ENCODE results near the gene RPS6KA2.

RPS6KA2 gene

GRCh38 chr6:166657531-166657930, 30.5 kb upstream of the RPS6KA2 start:
- peaks cover 0 to 30% (median 28%) of the 10 kb centered on the region in 4 experiments for H3K4me1 ChIP-seq (ENCODE audit: control extremely low read depth in 1 of 4, control insufficient read depth in 4 of 4, insufficient read depth in 4 of 4, low read length in 3 of 4)
- peak overlapping the region in 5 of 7 experiments; percentile 30 to 71 (median 58) for H3K4me3 ChIP-seq (ENCODE audit: control insufficient read depth in 1 of 7, extremely low read depth in 1 of 7, insufficient read depth in 4 of 7, low read depth in 2 of 7, low read length in 6 of 7)
- peaks cover 0 to 36% (median 20%) of the 10 kb centered on the region in 5 experiments for H3K27me3 ChIP-seq (replicated peaks in 2 of 5; ENCODE audit: control insufficient read depth in 4 of 5, insufficient read depth in 5 of 5, low read length in 4 of 5)
- CTCF ChIA-PET: interaction anchor here (0.6 to 0.9 kb wide), 2 partner anchors 85 to 332 kb away, joined by 3 to 7 read pairs; no protein-coding TSS in a partner anchor
- POLR2A ChIA-PET: interaction anchor here (0.9 kb wide), 1 partner anchor 8 kb away, joined by 4 read pairs; no protein-coding TSS in a partner anchor
- H3K36me3 ChIP-seq (ENCODE audit: control insufficient read depth in 4 of 4, insufficient read depth in 4 of 4, low read length in 3 of 4): no peaks in the 10 kb centered on the region
- peaks cover 0 to under 1% (median 0%) of the 10 kb centered on the region in 5 experiments for H3K9me3 ChIP-seq (ENCODE audit: control extremely low read depth in 1 of 5, control insufficient read depth in 4 of 5, insufficient read depth in 2 of 5, low read depth in 1 of 5, low read length in 4 of 5)
- peak in 2 of 3 donors; percentile 75 to 80 for DNase-seq
- 4% methylated on average over 8 of the region's 9 CpGs for WGBS (ENCODE audit: insufficient coverage)
- H3K27ac ChIP-seq (ENCODE audit: insufficient read depth in 1 of 2, low read depth in 1 of 2, low read length in 2 of 2, poor library complexity in 1 of 2, severe bottlenecking in 2 of 2): no peak overlapping the region

GRCh38 chr6:166656230-166657151, 29.4 kb upstream of the RPS6KA2 start:
- Histone ChIP-seq H3K27me3 (replicated peaks in 2 of 5; ENCODE audit: control insufficient read depth in 4 of 5, insufficient read depth in 5 of 5, low read length in 4 of 5) (peaks cover 0 to 39% (median 20%) of the 10 kb centered on the region in 5 experiments), H3K36me3 (ENCODE audit: control insufficient read depth in 4 of 4, insufficient read depth in 4 of 4, low read length in 3 of 4) (no peaks in the 10 kb centered on the region), H3K27ac (ENCODE audit: insufficient read depth in 1 of 2, low read depth in 1 of 2, low read length in 2 of 2, poor library complexity in 1 of 2, severe bottlenecking in 2 of 2) (no peak overlapping the region), H3K4me1 (ENCODE audit: control extremely low read depth in 1 of 4, control insufficient read depth in 4 of 4, insufficient read depth in 4 of 4, low read length in 3 of 4) (peaks cover 0 to 30% (median 28%) of the 10 kb centered on the region in 4 experiments), H3K9me3 (ENCODE audit: control extremely low read depth in 1 of 5, control insufficient read depth in 4 of 5, insufficient read depth in 2 of 5, low read depth in 1 of 5, low read length in 4 of 5) (no peaks in the 10 kb centered on the region), H3K4me3 (ENCODE audit: control insufficient read depth in 1 of 7, extremely low read depth in 1 of 7, insufficient read depth in 4 of 7, low read depth in 2 of 7, low read length in 6 of 7) (peak overlapping the region in 4 of 7 experiments; percentile 30 to 71 (median 50))
- ChIA-PET CTCF (interaction anchor here (0.9 to 1.3 kb wide), 2 partner anchors 11 to 333 kb away, joined by 3 read pairs; no protein-coding TSS in a partner anchor), POLR2A (interaction anchor here (0.9 kb wide), 1 partner anchor 9 kb away, joined by 4 read pairs; no protein-coding TSS in a partner anchor)
- DNase-seq: peak in 2 of 3 donors; percentile 51 to 67
- WGBS (ENCODE audit: insufficient coverage): 35% methylated on average over 26 of the region's 34 CpGs

- Histone ChIP-seq H3K27ac (ENCODE audit: insufficient read depth in 1 of 2, low read depth in 1 of 2, low read length in 2 of 2, poor library complexity in 1 of 2, severe bottlenecking in 2 of 2) (no peak overlapping the region), H3K4me1 (ENCODE audit: control extremely low read depth in 1 of 4, control insufficient read depth in 4 of 4, insufficient read depth in 4 of 4, low read length in 3 of 4) (peaks cover 0 to 30% (median 28%) of the 10 kb centered on the region in 4 experiments), H3K9me3 (ENCODE audit: control extremely low read depth in 1 of 5, control insufficient read depth in 4 of 5, insufficient read depth in 2 of 5, low read depth in 1 of 5, low read length in 4 of 5) (no peaks in the 10 kb centered on the region), H3K36me3 (ENCODE audit: control insufficient read depth in 4 of 4, insufficient read depth in 4 of 4, low read length in 3 of 4) (no peaks in the 10 kb centered on the region), H3K4me3 (ENCODE audit: control insufficient read depth in 1 of 7, extremely low read depth in 1 of 7, insufficient read depth in 4 of 7, low read depth in 2 of 7, low read length in 6 of 7) (no peak overlapping the region), H3K27me3 (replicated peaks in 2 of 5; ENCODE audit: control insufficient read depth in 4 of 5, insufficient read depth in 5 of 5, low read length in 4 of 5) (peaks cover 0 to 41% (median 20%) of the 10 kb centered on the region in 5 experiments)
- WGBS (ENCODE audit: insufficient coverage): 90% methylated on average over 11 of the region's 15 CpGs
- DNase-seq: no peak
- ChIA-PET CTCF (interaction anchor here (0.9 to 1.3 kb wide), 3 partner anchors 10 to 221 kb away, joined by 3 read pairs; no protein-coding TSS in a partner anchor), POLR2A (no interaction called here)
Measured at GRCh38 chr6:166655713-166656229, 28.7 kb upstream of the RPS6KA2 start.

GRCh38 chr6:166655251-166655650, 28.2 kb upstream of the RPS6KA2 start:
- ChIA-PET CTCF (interaction anchor here (0.9 to 1.2 kb wide), 3 partner anchors 17 to 221 kb away, joined by 3 read pairs; no protein-coding TSS in a partner anchor), POLR2A (no interaction called here)
- DNase-seq: no peak
- Histone ChIP-seq H3K4me3 (ENCODE audit: control insufficient read depth in 1 of 7, extremely low read depth in 1 of 7, insufficient read depth in 4 of 7, low read depth in 2 of 7, low read length in 6 of 7) (no peak overlapping the region), H3K27me3 (replicated peaks in 2 of 5; ENCODE audit: control insufficient read depth in 4 of 5, insufficient read depth in 5 of 5, low read length in 4 of 5) (peaks cover 0 to 38% (median 20%) of the 10 kb centered on the region in 5 experiments), H3K9me3 (ENCODE audit: control extremely low read depth in 1 of 5, control insufficient read depth in 4 of 5, insufficient read depth in 2 of 5, low read depth in 1 of 5, low read length in 4 of 5) (no peaks in the 10 kb centered on the region), H3K4me1 (ENCODE audit: control extremely low read depth in 1 of 4, control insufficient read depth in 4 of 4, insufficient read depth in 4 of 4, low read length in 3 of 4) (peaks cover 0 to 30% (median 28%) of the 10 kb centered on the region in 4 experiments), H3K36me3 (ENCODE audit: control insufficient read depth in 4 of 4, insufficient read depth in 4 of 4, low read length in 3 of 4) (no peaks in the 10 kb centered on the region), H3K27ac (ENCODE audit: insufficient read depth in 1 of 2, low read depth in 1 of 2, low read length in 2 of 2, poor library complexity in 1 of 2, severe bottlenecking in 2 of 2) (no peak overlapping the region)
- 94% methylated on average over 3 of the region's 6 CpGs for WGBS (ENCODE audit: insufficient coverage)

GRCh38 chr6:166654573-166654972, 27.5 kb upstream of the RPS6KA2 start:
- peaks cover 0 to 35% (median 18%) of the 10 kb centered on the region in 5 experiments for H3K27me3 ChIP-seq (replicated peaks in 2 of 5; ENCODE audit: control insufficient read depth in 4 of 5, insufficient read depth in 5 of 5, low read length in 4 of 5)
- 89% methylated on average over 1 of the region's 7 CpGs for WGBS (ENCODE audit: insufficient coverage)
- H3K27ac ChIP-seq (ENCODE audit: insufficient read depth in 1 of 2, low read depth in 1 of 2, low read length in 2 of 2, poor library complexity in 1 of 2, severe bottlenecking in 2 of 2): no peak overlapping the region
- ChIA-PET CTCF (interaction anchor here (1.2 kb wide), 1 partner anchor 16 kb away, joined by 3 read pairs; no protein-coding TSS in a partner anchor), POLR2A (interaction anchor here (0.6 kb wide), 1 partner anchor 102 kb away, joined by 4 read pairs; no protein-coding TSS in a partner anchor)
- DNase-seq: no peak
- no peaks in the 10 kb centered on the region for H3K9me3 ChIP-seq (ENCODE audit: control extremely low read depth in 1 of 5, control insufficient read depth in 4 of 5, insufficient read depth in 2 of 5, low read depth in 1 of 5, low read length in 4 of 5)
- H3K4me1 ChIP-seq (ENCODE audit: control extremely low read depth in 1 of 4, control insufficient read depth in 4 of 4, insufficient read depth in 4 of 4, low read length in 3 of 4): peaks cover 0 to 30% (median 28%) of the 10 kb centered on the region in 4 experiments
- no peak overlapping the region for H3K4me3 ChIP-seq (ENCODE audit: control insufficient read depth in 1 of 7, extremely low read depth in 1 of 7, insufficient read depth in 4 of 7, low read depth in 2 of 7, low read length in 6 of 7)
- H3K36me3 ChIP-seq (ENCODE audit: control insufficient read depth in 4 of 4, insufficient read depth in 4 of 4, low read length in 3 of 4): no peaks in the 10 kb centered on the region

GRCh38 chr6:166653639-166653941, 26.5 kb upstream of the RPS6KA2 start:
- peaks cover 0 to 28% (median 24%) of the 10 kb centered on the region in 4 experiments for H3K4me1 ChIP-seq (ENCODE audit: control extremely low read depth in 1 of 4, control insufficient read depth in 4 of 4, insufficient read depth in 4 of 4, low read length in 3 of 4)
- no peaks in the 10 kb centered on the region for H3K36me3 ChIP-seq (ENCODE audit: control insufficient read depth in 4 of 4, insufficient read depth in 4 of 4, low read length in 3 of 4)
- POLR2A ChIA-PET: no interaction called here
- no peak overlapping the region for H3K27ac ChIP-seq (ENCODE audit: insufficient read depth in 1 of 2, low read depth in 1 of 2, low read length in 2 of 2, poor library complexity in 1 of 2, severe bottlenecking in 2 of 2)
- no peak overlapping the region for H3K4me3 ChIP-seq (ENCODE audit: control insufficient read depth in 1 of 7, extremely low read depth in 1 of 7, insufficient read depth in 4 of 7, low read depth in 2 of 7, low read length in 6 of 7)
- no CpG with 5 or more reads among the region's 4 CpGs for WGBS (ENCODE audit: insufficient coverage)
- CTCF ChIA-PET: no interaction called here
- H3K27me3 ChIP-seq (replicated peaks in 2 of 5; ENCODE audit: control insufficient read depth in 4 of 5, insufficient read depth in 5 of 5, low read length in 4 of 5): peaks cover 0 to 35% (median 18%) of the 10 kb centered on the region in 5 experiments
- DNase-seq: no peak
- no peaks in the 10 kb centered on the region for H3K9me3 ChIP-seq (ENCODE audit: control extremely low read depth in 1 of 5, control insufficient read depth in 4 of 5, insufficient read depth in 2 of 5, low read depth in 1 of 5, low read length in 4 of 5)
